HL-60 (cell line): Measurements from ENCODE around the gene ERICH6.

ENCODE experiments used
- DNase-seq, 2 experiments: peaks; one replicate each; pipeline ENCODE4 v3.0.0-alpha.2; 2010 to 2020; ENCODE audit warnings: low read depth in 1 of 2, low spot score in 1 of 2
- H3K27ac ChIP-seq: fragments of 250-450 bp; sonication (Bioruptor Pico); replicated peaks from 2 replicates; pipeline ENCODE4 v1.5.1; 2020; ENCODE audit warnings: mild to moderate bottlenecking, moderate library complexity
- H3K27me3 ChIP-seq: fragments of 250-450 bp; sonication (Bioruptor Pico); 2 replicates; pipeline ENCODE4 v1.5.1; 2021; ENCODE audit warnings: mild to moderate bottlenecking, moderate library complexity; ENCODE audit not compliant: insufficient read depth, poor library complexity, severe bottlenecking
- H3K4me3 ChIP-seq: replicated peaks from 2 replicates; pipeline ENCODE4 v1.5.1; 2011; ENCODE audit warnings: mild to moderate bottlenecking, control low read depth, low read length; ENCODE audit not compliant: insufficient read depth
- GABPA ChIP-seq: IDR thresholded peaks from 2 replicates; pipeline ENCODE4 v1.6.1; 2012; ENCODE audit warnings: low read depth
- POLR2AphosphoS5 ChIP-seq: IDR thresholded peaks from 2 replicates; pipeline ENCODE4 v1.6.1; 2012; ENCODE audit warnings: low read depth
- SPI1 ChIP-seq: IDR thresholded peaks from 2 replicates; pipeline ENCODE4 v1.6.1; 2012; ENCODE audit warnings: low read depth, mild to moderate bottlenecking, borderline replicate concordance
- TF ChIP-seq, protein P1 (sequence below): IDR thresholded peaks from 2 replicates; pipeline ENCODE4 v1.6.1; 2012; ENCODE audit warnings: low read depth; ENCODE audit not compliant: insufficient replicate concordance
- TF ChIP-seq, protein P2 (sequence below): IDR thresholded peaks from one replicate; pipeline ENCODE4 v1.5.1; 2011; ENCODE audit warnings: low read length, control low read depth, inconsistent platforms; ENCODE audit not compliant: insufficient read depth

The ERICH6 gene

GRCh38 chr3:150744919-150745211, 41.1 kb upstream of the ERICH6 start:
- Histone ChIP-seq H3K4me3 (no peak overlapping the region), H3K27me3 (no peaks in the 10 kb centered on the region), H3K27ac (no peak overlapping the region)
- DNase-seq = no peak
- no peak for TF ChIP-seq POLR2AphosphoS5
- TF ChIP-seq SPI1 = no peak
- no peak for TF ChIP-seq GABPA
- TF ChIP-seq, protein P1, sequence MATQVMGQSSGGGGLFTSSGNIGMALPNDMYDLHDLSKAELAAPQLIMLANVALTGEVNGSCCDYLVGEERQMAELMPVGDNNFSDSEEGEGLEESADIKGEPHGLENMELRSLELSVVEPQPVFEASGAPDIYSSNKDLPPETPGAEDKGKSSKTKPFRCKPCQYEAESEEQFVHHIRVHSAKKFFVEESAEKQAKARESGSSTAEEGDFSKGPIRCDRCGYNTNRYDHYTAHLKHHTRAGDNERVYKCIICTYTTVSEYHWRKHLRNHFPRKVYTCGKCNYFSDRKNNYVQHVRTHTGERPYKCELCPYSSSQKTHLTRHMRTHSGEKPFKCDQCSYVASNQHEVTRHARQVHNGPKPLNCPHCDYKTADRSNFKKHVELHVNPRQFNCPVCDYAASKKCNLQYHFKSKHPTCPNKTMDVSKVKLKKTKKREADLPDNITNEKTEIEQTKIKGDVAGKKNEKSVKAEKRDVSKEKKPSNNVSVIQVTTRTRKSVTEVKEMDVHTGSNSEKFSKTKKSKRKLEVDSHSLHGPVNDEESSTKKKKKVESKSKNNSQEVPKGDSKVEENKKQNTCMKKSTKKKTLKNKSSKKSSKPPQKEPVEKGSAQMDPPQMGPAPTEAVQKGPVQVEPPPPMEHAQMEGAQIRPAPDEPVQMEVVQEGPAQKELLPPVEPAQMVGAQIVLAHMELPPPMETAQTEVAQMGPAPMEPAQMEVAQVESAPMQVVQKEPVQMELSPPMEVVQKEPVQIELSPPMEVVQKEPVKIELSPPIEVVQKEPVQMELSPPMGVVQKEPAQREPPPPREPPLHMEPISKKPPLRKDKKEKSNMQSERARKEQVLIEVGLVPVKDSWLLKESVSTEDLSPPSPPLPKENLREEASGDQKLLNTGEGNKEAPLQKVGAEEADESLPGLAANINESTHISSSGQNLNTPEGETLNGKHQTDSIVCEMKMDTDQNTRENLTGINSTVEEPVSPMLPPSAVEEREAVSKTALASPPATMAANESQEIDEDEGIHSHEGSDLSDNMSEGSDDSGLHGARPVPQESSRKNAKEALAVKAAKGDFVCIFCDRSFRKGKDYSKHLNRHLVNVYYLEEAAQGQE = no peak
- TF ChIP-seq, protein P2, sequence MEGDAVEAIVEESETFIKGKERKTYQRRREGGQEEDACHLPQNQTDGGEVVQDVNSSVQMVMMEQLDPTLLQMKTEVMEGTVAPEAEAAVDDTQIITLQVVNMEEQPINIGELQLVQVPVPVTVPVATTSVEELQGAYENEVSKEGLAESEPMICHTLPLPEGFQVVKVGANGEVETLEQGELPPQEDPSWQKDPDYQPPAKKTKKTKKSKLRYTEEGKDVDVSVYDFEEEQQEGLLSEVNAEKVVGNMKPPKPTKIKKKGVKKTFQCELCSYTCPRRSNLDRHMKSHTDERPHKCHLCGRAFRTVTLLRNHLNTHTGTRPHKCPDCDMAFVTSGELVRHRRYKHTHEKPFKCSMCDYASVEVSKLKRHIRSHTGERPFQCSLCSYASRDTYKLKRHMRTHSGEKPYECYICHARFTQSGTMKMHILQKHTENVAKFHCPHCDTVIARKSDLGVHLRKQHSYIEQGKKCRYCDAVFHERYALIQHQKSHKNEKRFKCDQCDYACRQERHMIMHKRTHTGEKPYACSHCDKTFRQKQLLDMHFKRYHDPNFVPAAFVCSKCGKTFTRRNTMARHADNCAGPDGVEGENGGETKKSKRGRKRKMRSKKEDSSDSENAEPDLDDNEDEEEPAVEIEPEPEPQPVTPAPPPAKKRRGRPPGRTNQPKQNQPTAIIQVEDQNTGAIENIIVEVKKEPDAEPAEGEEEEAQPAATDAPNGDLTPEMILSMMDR = no peak

- no peak overlapping the region for H3K27ac ChIP-seq
- TF ChIP-seq, protein P2 = no peak
- TF ChIP-seq, protein P1 = no peak
- TF ChIP-seq GABPA (no peak), SPI1 (no peak), POLR2AphosphoS5 (no peak)
- H3K4me3 ChIP-seq = no peak overlapping the region
- H3K27me3 ChIP-seq = no peaks in the 10 kb centered on the region
- DNase-seq = no peak
Observed at GRCh38 chr3:150744041-150744918, 40.6 kb upstream of the ERICH6 start.

DNA sequence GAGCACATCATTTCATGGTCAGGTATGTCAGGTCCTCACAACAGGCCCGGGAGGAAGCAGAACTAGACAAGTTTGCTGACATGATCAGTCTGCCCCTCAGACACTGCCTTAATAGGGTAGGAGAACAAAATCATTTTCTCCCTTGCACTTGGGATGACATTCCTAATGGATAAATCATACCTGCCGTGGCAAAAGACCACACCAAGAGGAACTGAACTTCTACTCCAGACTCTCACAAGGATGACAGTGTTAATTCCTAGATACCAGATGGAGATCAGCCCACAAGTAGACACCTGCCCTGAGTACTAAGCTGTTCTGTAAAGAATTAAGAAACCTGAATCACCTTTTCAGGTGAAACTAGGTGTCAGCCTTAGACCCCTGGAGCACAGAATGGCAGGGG, 39.8 kb upstream of the ERICH6 start:
- no peak overlapping the region for H3K27ac ChIP-seq
- no peaks in the 10 kb centered on the region for H3K27me3 ChIP-seq
- TF ChIP-seq GABPA (no peak), SPI1 (no peak), POLR2AphosphoS5 (no peak)
- TF ChIP-seq, protein P2 = no peak
- TF ChIP-seq, protein P1 = no peak
- no peak for DNase-seq
- no peak overlapping the region for H3K4me3 ChIP-seq
